OCI-LY3 (cell line): Measurements from ENCODE around the gene CMIP.

Source experiments
- H2AFZ ChIP-seq: fragments of 200-600, 300-600 bp; shearing (Covaris generic); 2 replicates; pipeline ENCODE4 v1.6.0; 2014; ENCODE audit warnings: antibody characterized with exemption, low read depth, low read length
- H3K27ac ChIP-seq: fragments of 200-600, 300-600 bp; sonication (generic); 2 replicates; pipeline ENCODE4 v1.5.1; 2014; ENCODE audit warnings: mild to moderate bottlenecking, low read length, moderate library complexity, mixed read lengths
- H3K27me3 ChIP-seq: fragments of 200-600, 300-600 bp; sonication (generic); 2 replicates; pipeline ENCODE4 v1.6.1; 2014; ENCODE audit warnings: low read depth, low read length, mixed read lengths
- H3K36me3 ChIP-seq: fragments of 200-600, 300-600 bp; sonication (generic); replicated peaks from 2 replicates; pipeline ENCODE3; 2014; ENCODE audit warnings: low read depth, low read length, mixed read lengths
- H3K4me1 ChIP-seq: fragments of 300-600, 200-600 bp; sonication (generic); 2 replicates; pipeline ENCODE4 v1.6.1; 2014; ENCODE audit warnings: low read length, mixed read lengths
- H3K4me2 ChIP-seq: fragments of 200-600, 300-600 bp; sonication (generic); 2 replicates; pipeline ENCODE4 v1.6.1; 2014; ENCODE audit warnings: low read length, mixed read lengths
- H3K4me3 ChIP-seq: fragments of 300-600, 200-600 bp; sonication (generic); 2 replicates; pipeline ENCODE4 v1.5.1; 2014; ENCODE audit warnings: antibody characterized with exemption, mild to moderate bottlenecking, low read length, moderate library complexity
- H3K79me2 ChIP-seq: fragments of 300-600, 200-600 bp; shearing (Covaris generic); 2 replicates; pipeline ENCODE4 v1.6.1; 2014; ENCODE audit warnings: mild to moderate bottlenecking, low read length, mixed read lengths
- H3K9ac ChIP-seq: fragments of 300-600, 200-600 bp; shearing (Covaris generic); 2 replicates; pipeline ENCODE4 v1.6.0; 2014; ENCODE audit warnings: mild to moderate bottlenecking, low read length, moderate library complexity
- H3K9me3 ChIP-seq: fragments of 200-600, 300-600 bp; shearing (Covaris generic); 2 replicates; pipeline ENCODE4 v1.6.1; 2014; ENCODE audit warnings: low read length, mixed read lengths; ENCODE audit not compliant: insufficient read depth
- H4K20me1 ChIP-seq: fragments of 200-600, 300-600 bp; sonication (generic); 2 replicates; pipeline ENCODE4 v1.6.1; 2016; ENCODE audit warnings: low read length, mixed read lengths; ENCODE audit not compliant: insufficient read depth
- CTCF ChIP-seq: fragments of 200-600, 300-600 bp; sonication (generic); IDR thresholded peaks from 2 replicates; pipeline ENCODE4 v1.5.1; 2014; ENCODE audit warnings: antibody characterized with exemption, low read length, low read depth
- EZH2phosphoT487 ChIP-seq: fragments of 200-600 bp; shearing (Covaris generic); IDR thresholded peaks from 2 replicates; pipeline ENCODE4 v1.6.1; 2018; ENCODE audit warnings: antibody characterized with exemption, mixed run types, low read depth

CMIP gene

DNA sequence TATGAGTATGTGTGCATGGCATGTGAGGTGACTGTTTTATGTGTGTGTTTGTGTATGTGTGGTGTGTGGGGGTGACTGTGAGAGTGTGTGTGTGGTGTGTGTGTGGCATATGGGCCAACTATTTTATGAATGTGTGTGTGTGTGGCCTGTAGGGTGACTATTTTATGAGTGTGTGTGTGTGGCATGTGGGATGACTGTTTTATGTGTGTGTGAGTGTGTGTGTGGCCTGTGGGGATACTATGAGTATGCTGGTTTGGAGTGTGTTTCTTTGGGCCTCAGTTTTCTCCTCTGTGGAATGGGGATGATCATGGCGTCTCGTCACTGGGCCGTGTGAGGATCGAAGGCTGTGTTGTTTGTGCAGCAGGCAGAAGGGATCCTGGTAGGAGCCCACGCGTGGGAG is 182.4 kb downstream of the CMIP start:
- no peak overlapping the region for H3K9ac ChIP-seq
- H3K27ac ChIP-seq: no peak overlapping the region
- H3K4me2 ChIP-seq: no peak overlapping the region
- H3K36me3 ChIP-seq: peaks cover 6% of the 10 kb centered on the region
- no peak for TF ChIP-seq CTCF
- no peak for TF ChIP-seq EZH2phosphoT487
- H3K4me1 ChIP-seq: no peaks in the 10 kb centered on the region
- H3K27me3 ChIP-seq: no peaks in the 10 kb centered on the region
- H2AFZ ChIP-seq: no peak overlapping the region
- H3K79me2 ChIP-seq: peaks cover 5% of the 10 kb centered on the region
- H3K9me3 ChIP-seq: no peaks in the 10 kb centered on the region
- peaks cover 20% of the 10 kb centered on the region for H4K20me1 ChIP-seq
- no peak overlapping the region for H3K4me3 ChIP-seq

DNA sequence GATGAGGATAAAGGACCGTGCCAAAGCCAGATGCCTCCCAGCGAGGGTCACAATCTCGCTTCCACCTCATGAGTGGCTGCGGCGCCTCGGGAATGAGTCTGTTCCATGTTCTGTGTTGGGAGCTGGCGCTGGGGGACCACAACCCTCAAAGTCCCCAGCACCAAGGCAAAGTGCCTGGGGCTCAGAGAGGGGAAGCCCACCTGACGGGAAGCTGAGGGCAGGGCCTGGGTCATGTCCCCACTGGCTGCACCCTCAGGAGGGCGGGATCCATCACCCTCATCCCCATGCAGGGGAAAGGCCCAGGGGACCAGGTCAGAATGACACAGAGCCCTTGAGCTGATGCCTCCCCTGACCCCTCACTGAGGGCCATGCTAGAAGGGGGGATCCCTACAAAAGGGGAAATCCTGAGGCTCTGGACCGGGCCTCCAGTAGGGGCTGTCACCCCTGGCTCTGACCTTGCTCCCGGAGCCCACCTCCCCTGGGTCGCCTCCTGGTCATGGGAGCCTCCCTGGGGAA is 183.2 kb downstream of the CMIP start:
- Histone ChIP-seq H3K27me3 (no peaks in the 10 kb centered on the region), H2AFZ (no peak overlapping the region), H3K27ac (no peak overlapping the region), H3K4me3 (no peak overlapping the region), H3K4me2 (no peak overlapping the region), H3K9ac (no peak overlapping the region), H3K9me3 (no peaks in the 10 kb centered on the region), H3K79me2 (peaks cover 5% of the 10 kb centered on the region), H4K20me1 (peaks cover 20% of the 10 kb centered on the region; the same call in 1 of the 2 replicates), H3K36me3 (peaks cover 5% of the 10 kb centered on the region), H3K4me1 (no peaks in the 10 kb centered on the region)
- TF ChIP-seq EZH2phosphoT487 (no peak), CTCF (no peak)

- no peak overlapping the region for H3K4me3 ChIP-seq
- no peaks in the 10 kb centered on the region for H3K4me1 ChIP-seq
- H3K9me3 ChIP-seq: no peaks in the 10 kb centered on the region
- peaks cover 23% of the 10 kb centered on the region; the same call in 1 of the 2 replicates for H4K20me1 ChIP-seq
- no peak overlapping the region for H3K9ac ChIP-seq
- no peak overlapping the region for H3K27ac ChIP-seq
- H3K27me3 ChIP-seq: no peaks in the 10 kb centered on the region
- H2AFZ ChIP-seq: no peak overlapping the region
- H3K4me2 ChIP-seq: no peak overlapping the region
- peaks cover 5% of the 10 kb centered on the region for H3K36me3 ChIP-seq
- TF ChIP-seq CTCF (no peak), EZH2phosphoT487 (no peak)
- H3K79me2 ChIP-seq: peaks cover 5% of the 10 kb centered on the region
Measured at GRCh38 chr16:81629034-81629802, 184.6 kb downstream of the CMIP start.

DNA sequence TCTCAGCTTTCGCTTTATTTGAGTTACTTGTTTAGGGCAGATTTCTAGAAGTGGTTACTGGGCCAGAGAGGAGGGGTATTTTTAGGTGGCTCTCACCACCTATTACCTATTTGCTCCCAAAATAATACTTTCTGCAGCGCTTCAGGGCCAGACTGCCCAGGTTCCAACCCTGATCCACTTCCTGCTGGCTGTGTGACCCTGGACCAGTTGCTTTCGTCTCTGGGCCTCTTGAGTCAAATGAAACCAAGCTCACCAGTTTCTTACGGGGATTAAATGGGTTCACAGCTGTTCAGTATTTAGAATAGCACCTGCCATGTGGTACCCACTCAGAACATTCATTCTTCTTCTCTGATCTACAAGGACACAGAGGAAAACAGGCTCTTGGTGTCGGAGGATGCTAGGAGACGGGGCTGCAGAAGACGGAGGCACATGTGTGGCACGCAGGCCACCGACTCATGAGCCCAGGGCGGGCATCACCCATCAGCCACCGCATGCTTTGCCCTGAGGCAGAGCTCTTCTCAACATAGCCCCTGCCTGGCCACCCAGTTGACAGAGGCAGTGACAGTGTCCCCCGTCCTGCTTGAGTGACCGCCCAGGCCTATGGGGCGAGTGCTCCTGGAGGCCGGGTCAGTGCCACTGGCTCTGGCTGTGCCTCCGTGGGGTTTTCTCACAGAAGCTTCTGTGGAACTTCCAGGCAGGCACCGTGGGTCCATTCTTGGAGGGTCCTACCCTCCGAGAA is 185.5 kb downstream of the CMIP start:
- H3K79me2 ChIP-seq: peaks cover 5% of the 10 kb centered on the region
- peaks cover 22% of the 10 kb centered on the region; the same call in 1 of the 2 replicates for H4K20me1 ChIP-seq
- no peaks in the 10 kb centered on the region for H3K9me3 ChIP-seq
- H3K36me3 ChIP-seq: no peaks in the 10 kb centered on the region
- no peak overlapping the region for H3K4me2 ChIP-seq
- no peaks in the 10 kb centered on the region for H3K4me1 ChIP-seq
- TF ChIP-seq CTCF (no peak), EZH2phosphoT487 (no peak)
- no peak overlapping the region for H3K4me3 ChIP-seq
- H3K27me3 ChIP-seq: no peaks in the 10 kb centered on the region
- no peak overlapping the region for H3K27ac ChIP-seq
- no peak overlapping the region for H3K9ac ChIP-seq
- H2AFZ ChIP-seq: no peak overlapping the region
